Inferior parietal cortex (tissue), 1 donor: ENCODE measurements around the gene AGPAT3.
"Not testable (repeated sequence)": the region's sequence is repeated elsewhere in the genome, so short reads cannot be mapped to it uniquely, and the experiment has no call there.

ENCODE experiments used
- DNase-seq: peaks from one replicate; pipeline ENCODE4 v3.0.0-alpha.2; 2016; ENCODE audit errors: extremely low spot score

Gene AGPAT3

DNA sequence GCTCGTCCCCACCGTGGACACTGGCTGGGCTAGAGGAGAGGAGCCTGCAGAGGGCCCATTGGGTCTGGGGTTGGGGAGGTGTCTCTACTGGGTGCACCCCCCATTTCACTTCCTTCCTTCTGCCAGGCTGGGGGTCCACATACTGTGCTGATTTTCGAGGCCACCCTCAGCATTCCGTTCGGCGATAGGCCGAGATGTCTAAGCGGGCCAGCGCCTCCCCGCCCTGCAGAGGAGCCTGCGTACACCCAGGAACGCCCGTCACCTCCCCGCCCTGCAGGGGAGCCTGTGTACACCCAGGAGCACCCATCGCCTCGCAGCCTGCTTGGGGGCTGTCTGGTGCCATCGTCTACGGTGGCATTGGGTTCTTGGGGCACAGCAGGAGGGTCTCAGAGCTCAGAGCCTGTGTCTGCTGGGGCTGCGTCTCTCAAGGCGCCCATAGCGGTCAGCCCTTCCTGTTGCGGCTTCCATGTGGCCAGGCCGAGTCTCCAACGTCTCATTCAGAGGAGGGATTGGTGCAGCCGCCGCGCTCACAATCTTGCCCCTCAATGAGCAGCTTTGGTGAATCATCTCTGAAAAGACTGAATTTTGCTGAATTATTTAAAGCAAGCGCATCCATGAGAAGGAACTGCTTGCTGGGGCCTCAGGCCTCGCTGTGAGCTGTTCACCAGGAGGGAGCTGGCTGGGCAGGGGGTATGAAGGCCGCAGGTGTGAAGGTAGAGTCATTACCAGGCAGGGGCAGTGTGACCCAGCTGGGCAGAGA, 30.7 kb upstream of the AGPAT3 start:
- DNase-seq, result no peak

GRCh38 chr21:43835050-43835449, 30.0 kb upstream of the AGPAT3 start:
- DNase-seq, result no peak

- DNase-seq, result no peak
These were observed 29.2 kb upstream of the AGPAT3 start for GRCh38 chr21:43835861-43836260.

DNA sequence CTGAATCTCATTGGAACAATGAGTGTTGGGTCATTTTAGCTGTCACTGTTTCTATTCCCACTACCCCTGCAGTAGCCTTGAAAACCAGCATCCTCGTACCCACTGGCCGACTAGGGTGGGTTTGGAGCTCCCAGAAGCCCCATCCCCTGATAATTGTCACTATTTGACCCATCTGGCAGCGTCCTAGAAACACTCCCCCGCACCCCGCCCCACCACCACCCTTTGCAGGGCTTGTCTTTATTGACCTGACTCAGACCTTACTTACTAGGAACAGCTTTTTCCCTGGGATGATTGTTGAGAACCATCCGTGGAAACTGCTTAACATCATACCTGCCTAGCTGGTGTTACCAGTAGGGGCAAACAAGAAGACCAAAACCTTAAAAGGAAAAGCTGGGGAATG, 28.4 kb upstream of the AGPAT3 start:
- DNase-seq, result no peak

DNA sequence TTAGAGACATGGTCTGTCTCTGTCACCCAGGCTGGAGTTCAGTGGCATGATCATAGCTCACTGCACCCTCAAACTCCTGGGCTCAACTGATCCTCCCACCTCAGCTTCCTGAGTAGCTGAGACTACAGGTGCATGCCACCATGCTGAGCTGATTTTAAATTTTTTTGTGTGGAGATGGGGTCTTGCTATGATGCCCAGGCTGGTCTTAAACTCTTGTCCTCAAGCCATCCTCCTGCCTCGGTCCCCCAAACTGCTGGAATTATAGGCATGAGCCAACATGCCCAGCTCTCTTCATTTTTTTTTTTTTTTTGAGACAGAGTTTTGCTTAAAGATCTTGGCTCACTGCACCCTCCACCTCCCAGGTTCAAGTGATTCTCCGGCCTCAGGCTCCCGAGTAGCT, 24.8 kb upstream of the AGPAT3 start:
- DNase-seq, result no peak

- no peak for DNase-seq
These were observed 22.3 kb upstream of the AGPAT3 start for GRCh38 chr21:43842742-43843141.

DNA sequence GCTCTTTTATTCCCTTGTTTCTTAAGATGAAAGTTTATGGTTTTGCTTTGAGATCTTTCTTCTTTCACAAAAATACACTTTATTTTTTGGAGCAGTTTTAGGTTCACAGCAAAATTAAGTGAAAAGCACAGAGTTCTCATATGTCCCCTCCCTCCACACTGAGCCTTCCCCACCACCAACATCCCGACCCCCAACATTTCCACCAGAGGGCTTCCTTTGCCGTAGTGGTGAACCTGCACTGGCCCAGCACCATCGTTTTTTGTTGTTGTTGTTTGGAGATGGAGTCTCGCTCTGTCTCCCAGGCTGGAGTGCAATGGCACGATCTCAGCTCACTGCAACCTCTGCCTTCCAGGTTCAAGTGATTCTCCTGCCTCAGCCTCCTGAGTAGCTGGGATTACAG, 20.1 kb upstream of the AGPAT3 start:
- not testable (repeated sequence) for DNase-seq

GRCh38 chr21:43845386-43845785, 19.6 kb upstream of the AGPAT3 start:
- DNase-seq, result no peak

DNA sequence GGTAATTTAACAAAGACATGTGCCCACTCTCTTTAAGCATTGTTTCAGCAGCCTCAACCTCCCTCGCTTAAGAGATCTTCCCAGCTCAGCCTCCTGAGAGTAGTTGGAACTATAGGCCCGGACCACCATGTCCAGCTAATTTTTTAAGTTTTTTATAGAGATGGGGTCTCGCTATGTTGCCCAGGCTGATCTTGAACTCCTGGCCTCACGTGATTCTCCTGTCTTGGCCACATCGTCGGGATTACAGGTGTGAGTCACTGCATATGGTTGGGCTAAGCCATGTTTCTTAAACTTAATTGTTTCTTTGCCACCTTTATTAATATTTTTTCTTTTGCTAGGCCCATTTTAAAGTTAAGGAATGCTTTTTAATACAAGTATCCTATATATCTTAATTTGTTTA, 18.6 kb upstream of the AGPAT3 start:
- no peak for DNase-seq

GRCh38 chr21:43847301-43847700, 17.7 kb upstream of the AGPAT3 start:
- no peak for DNase-seq

DNA sequence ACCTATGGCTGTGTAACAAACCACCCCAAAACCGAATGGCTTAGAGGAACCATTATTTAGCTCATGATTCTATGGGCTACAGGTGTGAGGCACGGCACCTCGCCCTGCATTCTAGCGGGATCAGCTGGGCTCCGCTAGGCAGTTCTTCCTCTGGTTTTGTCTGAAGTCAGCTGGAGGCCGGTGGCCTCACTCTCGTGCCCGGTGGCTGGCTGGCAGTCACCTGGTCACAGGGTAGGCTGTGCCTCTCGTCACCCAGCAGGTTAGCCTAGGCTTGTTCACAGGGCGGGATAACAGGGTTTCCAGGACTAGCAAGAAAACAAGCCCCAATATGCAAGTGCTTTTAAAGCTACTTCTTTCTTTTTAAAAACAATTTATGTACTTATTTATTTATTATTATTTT, 16.3 kb upstream of the AGPAT3 start:
- no peak for DNase-seq

DNA sequence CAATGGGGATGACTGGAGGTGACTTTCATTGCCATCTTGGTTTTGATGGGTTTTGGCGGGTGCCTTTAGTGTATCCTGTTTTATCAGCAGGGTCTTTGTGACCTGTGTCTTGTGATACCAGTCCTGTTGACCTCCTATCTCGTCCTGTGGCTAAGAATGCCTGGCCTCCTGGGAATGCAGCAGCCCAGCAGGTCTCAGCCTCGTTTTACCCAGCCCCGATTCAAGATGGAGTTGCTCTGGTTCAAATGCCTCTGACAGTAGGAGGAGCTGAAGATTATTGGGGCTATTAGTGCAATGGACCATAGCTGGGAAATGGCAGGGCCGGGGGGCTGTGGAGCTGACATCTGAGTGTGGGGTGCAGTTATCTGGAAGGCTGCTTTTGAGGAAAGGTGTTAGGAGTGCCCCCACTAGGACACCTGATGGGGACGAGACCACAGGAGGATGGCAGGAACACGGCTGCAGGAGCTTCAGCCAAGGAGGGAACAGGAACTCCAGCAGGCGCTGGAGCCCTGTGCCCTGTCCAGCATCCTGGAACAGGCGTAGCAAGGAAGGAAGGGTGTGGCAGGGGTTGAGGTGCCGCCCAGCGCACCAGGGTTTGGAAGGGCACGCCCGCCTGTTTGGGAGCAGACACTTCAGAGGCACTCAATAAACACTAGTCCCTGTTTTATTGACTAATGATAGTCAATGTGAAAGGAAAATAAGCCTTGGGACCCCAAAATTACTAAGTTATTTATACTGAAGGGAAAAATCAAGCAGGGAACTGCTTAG, 15.3 kb upstream of the AGPAT3 start:
- no peak for DNase-seq

DNA sequence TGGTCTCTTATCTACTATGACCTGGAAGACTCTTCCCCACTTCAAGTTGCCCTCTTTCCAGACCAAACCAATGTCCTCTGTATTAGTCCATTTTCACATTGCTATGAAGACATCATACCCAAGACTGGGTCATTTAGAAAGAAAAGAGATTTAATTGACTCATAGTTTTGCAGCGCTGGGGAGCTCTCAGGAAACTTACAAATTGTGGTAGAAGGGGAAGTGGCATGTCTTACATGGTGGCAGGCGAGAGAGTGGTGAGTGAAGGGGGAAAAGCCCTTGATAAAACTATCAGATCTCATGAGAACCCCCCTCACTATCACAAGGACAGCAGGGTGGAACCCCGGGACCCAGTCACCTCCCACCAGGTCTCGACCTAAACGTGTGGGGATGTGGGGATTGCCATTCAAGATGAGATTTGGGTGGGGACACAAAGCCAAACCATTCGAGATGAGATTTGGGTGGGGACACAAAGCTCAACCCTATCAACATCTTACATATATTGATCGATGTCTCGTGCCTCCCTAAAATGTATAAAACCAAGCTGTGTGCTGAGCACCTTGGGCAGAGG, 14.2 kb upstream of the AGPAT3 start:
- DNase-seq, result no peak

DNA sequence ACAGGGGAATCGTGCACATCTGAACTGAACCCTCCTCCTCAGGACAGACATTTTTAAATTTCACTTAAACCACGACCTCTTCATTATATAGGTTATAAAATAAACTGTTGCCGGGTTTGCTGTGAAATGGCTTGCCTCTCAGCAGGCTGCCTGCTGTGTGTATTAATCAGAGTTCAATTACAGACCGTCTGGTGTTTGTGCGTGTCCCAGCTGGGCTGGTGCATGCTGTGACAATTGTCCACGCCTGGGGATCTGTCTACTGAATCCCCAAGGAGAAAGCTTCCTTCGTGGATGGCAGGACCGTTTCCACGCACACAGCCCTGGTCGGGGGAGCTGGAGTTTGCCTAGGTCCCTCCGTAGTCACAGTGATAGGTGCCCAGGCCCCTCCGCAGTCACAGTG, 13.4 kb upstream of the AGPAT3 start:
- no peak for DNase-seq

- DNase-seq, result no peak
These were observed 10.9 kb upstream of the AGPAT3 start for GRCh38 chr21:43853851-43854772.

DNA sequence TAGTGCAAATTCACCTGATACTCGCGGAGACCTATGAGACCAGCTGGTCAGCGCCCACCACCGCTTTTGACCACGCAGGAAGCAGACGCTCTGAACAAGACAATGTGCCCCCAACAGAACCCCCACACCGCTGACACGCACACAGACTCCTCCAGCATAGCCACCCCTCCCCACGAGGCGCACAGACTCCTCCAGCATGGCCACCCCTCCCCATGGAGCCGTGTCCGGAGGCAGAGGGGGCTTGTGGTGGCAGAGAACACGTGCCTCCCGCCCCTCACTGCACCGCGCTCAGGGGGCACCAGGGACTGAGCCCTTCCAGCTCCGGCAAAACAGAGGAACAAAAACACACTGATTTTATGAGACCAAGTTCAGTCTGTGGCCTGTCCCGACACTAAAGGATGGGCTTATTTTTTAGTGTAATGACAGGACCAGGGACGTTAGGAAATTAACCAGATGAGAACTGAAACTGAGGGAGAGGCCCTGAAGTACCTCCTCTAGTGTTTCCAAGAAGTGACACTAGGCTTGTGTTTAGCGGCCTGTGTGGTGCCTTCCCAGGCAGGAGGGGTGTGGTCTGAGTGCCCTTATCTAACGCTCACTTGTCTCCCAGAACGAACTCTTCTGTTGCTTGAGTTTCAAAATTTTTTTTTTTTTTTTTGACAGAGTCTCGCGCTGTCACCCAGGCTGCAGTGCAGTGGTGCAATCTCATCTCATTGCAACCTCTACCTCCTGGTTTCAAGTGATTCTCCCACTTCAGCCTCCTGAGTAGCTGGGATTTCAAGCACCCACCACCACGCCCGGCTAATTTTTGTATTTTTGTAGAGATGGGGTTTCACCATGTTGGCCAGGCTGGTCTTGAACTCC, 10.0 kb upstream of the AGPAT3 start:
- peak; percentile 49 for DNase-seq

DNA sequence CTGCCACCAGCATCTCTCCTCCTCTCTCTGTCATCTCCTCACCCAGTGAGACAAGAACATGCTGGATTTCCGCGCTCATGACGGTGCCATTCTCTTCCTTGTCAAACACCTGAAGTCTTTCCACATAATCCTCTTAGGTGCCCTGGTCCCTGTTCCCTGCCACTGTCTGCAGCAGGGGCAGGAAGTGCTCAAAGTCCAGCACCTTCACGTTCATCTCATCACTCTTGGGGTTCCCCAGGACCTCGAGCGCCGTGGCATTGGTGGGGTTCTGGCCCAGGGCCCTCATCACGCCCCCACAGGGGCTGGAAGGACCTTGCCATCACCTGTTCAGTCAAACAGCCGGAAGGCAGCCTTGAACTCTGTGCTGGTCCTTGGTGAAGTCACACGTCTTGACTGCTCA, 9.1 kb upstream of the AGPAT3 start:
- no peak for DNase-seq

GRCh38 chr21:43858806-43859648, 6.0 kb upstream of the AGPAT3 start:
- DNase-seq, result no peak

DNA sequence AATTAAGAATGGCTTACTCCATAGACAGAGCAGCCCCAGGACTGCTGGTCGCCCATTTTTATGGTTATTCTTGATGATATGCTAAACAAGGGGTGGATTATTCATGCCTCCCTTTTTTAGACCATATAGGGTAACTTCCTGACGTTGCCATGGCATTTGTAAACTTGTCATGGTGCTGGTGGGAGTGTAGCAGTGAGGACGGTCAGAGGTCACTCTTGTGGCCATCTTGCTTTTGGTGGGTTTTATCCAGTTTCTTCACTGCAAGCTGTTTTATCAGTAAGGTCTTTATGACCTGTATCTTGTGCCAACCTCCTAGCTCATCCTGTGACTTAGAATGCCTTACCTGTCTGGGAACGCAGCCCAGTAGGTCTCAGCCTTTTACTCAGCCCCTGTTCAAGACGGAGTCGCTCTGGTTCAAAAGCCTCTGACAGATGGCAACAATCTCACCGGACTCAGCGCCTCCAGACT, 5.2 kb upstream of the AGPAT3 start:
- no peak for DNase-seq

GRCh38 chr21:43861706-43862105, 3.3 kb upstream of the AGPAT3 start:
- DNase-seq, result no peak
